SK-N-SH (cell line): ENCODE measurements around the gene TWNK. TPM values are rescaled to one million over a fixed set of nuclear protein-coding genes. Genes with fewer than 3 reads are reported as not detected.

Experiments used
- CTCF ChIA-PET: fragments of 300-600, 350-600 bp; formaldehyde crosslinking; extraction: SDS; loops from one replicate; lab custom pipeline; 2021; lab: Yijun Ruan, JAX
- POLR2A ChIA-PET: fragments of 350-600 bp; sonication (Branson Sonifier 250); formaldehyde crosslinking; extraction: SDS; loops from one replicate; lab custom pipeline; 2020; ENCODE audit warnings: antibody characterized with exemption, inconsistent platforms; lab: Yijun Ruan, JAX
- DNase-seq: peaks from one replicate; pipeline ENCODE4 v3.0.0; 2012
- H2AFZ ChIP-seq: fragments of 200-600 bp; sonication (generic); 2 replicates; pipeline ENCODE4 v1.8.1; 2016; ENCODE audit warnings: antibody characterized with exemption, mild to moderate bottlenecking, low read depth
- H3F3A ChIP-seq: fragments of 200-600 bp; sonication (generic); replicated peaks from 2 replicates; pipeline ENCODE3; 2016; ENCODE audit warnings: antibody characterized with exemption, mild to moderate bottlenecking; ENCODE audit not compliant: insufficient read depth
- H3K27ac ChIP-seq, 2 experiments: fragments of 200-500 bp in 1 of 2; fragments of 200-600 bp in 1 of 2; sonication (Bioruptor generic) in 1 of 2; sonication (generic), shearing (Covaris generic) in 1 of 2; 2 replicates each; pipeline versions ENCODE4 v1.5.1 to v1.6.1; 2014 to 2016; ENCODE audit warnings: low read depth in 2 of 2, inconsistent platforms in 1 of 2, low read length in 1 of 2, mild to moderate bottlenecking in 1 of 2, mixed read lengths in 1 of 2
- H3K27me3 ChIP-seq: fragments of 200-600 bp; sonication (generic), shearing (Covaris generic); 2 replicates; pipeline ENCODE4 v1.6.1; 2016; ENCODE audit warnings: mixed run types; ENCODE audit not compliant: insufficient read depth
- H3K36me3 ChIP-seq, 2 experiments: fragments of 200-500 bp in 1 of 2; fragments of 200-600 bp in 1 of 2; sonication (Bioruptor generic) in 1 of 2; sonication (generic) in 1 of 2; replicated peaks in 1 of 2; 2 replicates each; pipeline versions ENCODE3 to v1.5.1; 2014 to 2016; ENCODE audit warnings: low read length in 1 of 2, mild to moderate bottlenecking in 1 of 2; ENCODE audit not compliant: insufficient read depth in 2 of 2, control insufficient read depth in 1 of 2
- H3K4me1 ChIP-seq, 2 experiments: fragments of 200-500 bp in 1 of 2; fragments of 200-600 bp in 1 of 2; sonication (Bioruptor generic) in 1 of 2; sonication (generic), shearing (Covaris generic) in 1 of 2; 2 replicates each; pipeline versions ENCODE4 v1.5.1 to v1.6.1; 2014 to 2016; ENCODE audit warnings: low read depth in 1 of 2, low read length in 1 of 2, mixed run types in 1 of 2; ENCODE audit not compliant: insufficient read depth in 2 of 2, control insufficient read depth in 1 of 2
- H3K4me2 ChIP-seq: fragments of 200-600 bp; sonication (generic), shearing (Covaris generic); 2 replicates; pipeline ENCODE4 v1.6.1; 2017; ENCODE audit warnings: mixed run types
- H3K4me3 ChIP-seq, 2 experiments: fragments of 200-500 bp in 1 of 2; fragments of 200-600 bp in 1 of 2; sonication (Bioruptor generic) in 1 of 2; sonication (generic), shearing (Covaris generic) in 1 of 2; 2 replicates each; pipeline versions ENCODE4 v1.5.1 to v1.8.1; 2014 to 2016; ENCODE audit warnings: low read depth in 2 of 2, inconsistent platforms in 1 of 2, low read length in 1 of 2, mild to moderate bottlenecking in 1 of 2, mixed read lengths in 1 of 2, moderate library complexity in 1 of 2
- H3K79me2 ChIP-seq: fragments of 200-600 bp; sonication (generic); 2 replicates; pipeline ENCODE4 v1.8.1; 2017; ENCODE audit warnings: mild to moderate bottlenecking; ENCODE audit not compliant: insufficient read depth
- H3K9ac ChIP-seq: fragments of 200-600 bp; sonication (generic); 2 replicates; pipeline ENCODE4 v1.6.1; 2017; ENCODE audit warnings: mixed run types
- H3K9me2 ChIP-seq: fragments of 200-600 bp; sonication (generic); 2 replicates; pipeline ENCODE4 v1.6.1; 2017; ENCODE audit warnings: mixed run types
- H3K9me3 ChIP-seq: fragments of 200-600 bp; sonication (generic); 2 replicates; pipeline ENCODE4 v1.6.1; 2017; ENCODE audit warnings: mixed run types, mild to moderate bottlenecking, moderate library complexity
- H4K20me1 ChIP-seq: fragments of 200-600 bp; sonication (generic); 2 replicates; pipeline ENCODE4 v1.6.1; 2017; ENCODE audit warnings: mild to moderate bottlenecking, mixed run types; ENCODE audit not compliant: insufficient read depth
- ELF1 ChIP-seq: IDR thresholded peaks from 2 replicates; pipeline ENCODE4 v1.4.0; 2012
- EP300 ChIP-seq, 2 experiments: IDR thresholded peaks; 2 replicates each; pipeline versions ENCODE4 v1.4.0 to v1.6.1; 2012; ENCODE audit warnings: borderline replicate concordance in 1 of 2, low read depth in 1 of 2, low read length in 1 of 2
- FOXJ3 ChIP-seq: sonication (generic); formaldehyde crosslinking; IDR thresholded peaks from 2 replicates; pipeline ENCODE4 v1.5.1; 2020; ENCODE audit warnings: mild to moderate bottlenecking, missing genetic modification reagents
- MEF2A ChIP-seq: IDR thresholded peaks from 2 replicates; pipeline ENCODE4 v1.4.0; 2012; ENCODE audit warnings: low read depth, borderline replicate concordance
- NFIC ChIP-seq: IDR thresholded peaks from 2 replicates; pipeline ENCODE4 v1.4.0; 2012; ENCODE audit warnings: borderline replicate concordance
- PBX3 ChIP-seq: IDR thresholded peaks from 2 replicates; pipeline ENCODE4; 2012
- POLR2AphosphoS5 ChIP-seq: IDR thresholded peaks from 2 replicates; pipeline ENCODE4 v1.6.1; 2012; ENCODE audit warnings: low read depth, low read length
- RAD21 ChIP-seq: IDR thresholded peaks from 2 replicates; pipeline ENCODE4 v1.6.1; 2012; ENCODE audit warnings: mild to moderate bottlenecking, low read length
- RCOR1 ChIP-seq: fragments of 150-350 bp; IDR thresholded peaks from 2 replicates; pipeline ENCODE4 v1.6.1; 2017; ENCODE audit warnings: antibody characterized with exemption, low read length
- RFX5 ChIP-seq: IDR thresholded peaks from 2 replicates; pipeline ENCODE4 v1.6.1; 2012; ENCODE audit warnings: mild to moderate bottlenecking, improper control_type of control experiment, low read length
- SIN3A ChIP-seq: IDR thresholded peaks from 2 replicates; pipeline ENCODE4 v1.6.1; 2012; ENCODE audit warnings: low read depth, mild to moderate bottlenecking, low read length, moderate library complexity, borderline replicate concordance
- TEAD4 ChIP-seq: IDR thresholded peaks from 2 replicates; pipeline ENCODE4 v1.4.0; 2012; ENCODE audit warnings: mild to moderate bottlenecking, borderline replicate concordance; ENCODE audit not compliant: insufficient read depth
- YY1 ChIP-seq: IDR thresholded peaks from 2 replicates; pipeline ENCODE4 v1.4.0; 2012; ENCODE audit warnings: low read depth, mild to moderate bottlenecking
- ZBTB33 ChIP-seq: IDR thresholded peaks from 2 replicates; pipeline ENCODE4 v1.4.0; 2012; ENCODE audit warnings: low read depth, borderline replicate concordance
- WGBS: methylation state at CpG from one replicate; pipeline ENCODE4 v1.1.6; 2017; ENCODE audit warnings: low lambda C conversion rate; 5-methylcytosine and 5-hydroxymethylcytosine counted together
- polyA plus RNA-seq, 3 experiments: library from polyadenylated mRNA; depleted of rRNA; stranded (reverse); fragments of >200 nt; gene quantifications; 2 replicates each; pipeline ENCODE4 v1.2.3, GENCODE V29; 2012
- TF ChIP-seq, protein P1 (sequence below): fragments of 150-350 bp; IDR thresholded peaks from 2 replicates; pipeline ENCODE4 v1.6.1; 2016; ENCODE audit warnings: mild to moderate bottlenecking, low read depth, low read length

The TWNK gene
- polyA plus RNA-seq, 1 of the 3 experiments (the other 2 are of a cell fraction) = 16.4 TPM

DNA sequence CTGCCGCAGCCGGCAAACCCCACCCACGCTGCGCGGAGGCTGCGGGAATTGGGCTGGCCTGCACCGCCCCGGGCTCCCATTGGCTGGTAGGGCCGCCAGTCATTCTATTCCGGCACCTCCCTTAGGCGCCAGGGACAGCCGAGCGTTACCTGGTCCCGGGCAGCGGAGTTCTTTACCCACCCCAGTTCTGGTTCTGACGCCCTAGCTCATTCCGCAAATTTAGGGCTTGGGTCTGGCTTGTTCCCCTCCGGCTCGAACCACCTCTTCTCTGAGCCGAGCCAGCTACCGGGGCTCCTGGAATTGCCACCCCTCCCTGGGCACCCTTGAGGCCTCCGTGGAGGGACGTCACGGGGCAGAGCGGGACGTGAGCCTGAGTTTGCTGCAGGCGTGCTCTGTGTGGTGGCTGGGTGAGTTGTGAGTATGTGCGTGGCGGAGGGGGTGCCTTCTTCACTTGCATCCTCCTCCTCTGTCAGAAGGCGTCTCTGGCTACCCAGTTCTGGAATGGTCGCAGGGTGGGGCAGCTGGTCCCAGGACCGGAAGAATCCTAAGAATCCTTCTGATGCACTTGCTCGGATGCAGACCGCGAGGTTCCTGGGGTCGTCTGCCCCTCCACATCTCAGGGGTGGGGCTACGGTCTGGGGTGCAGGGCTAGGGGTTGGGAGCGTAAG is 43.9 kb downstream of the TWNK start, which contains the start of the genes PDZD7 and SFXN3 (continued):
- TF ChIP-seq, protein P1, sequence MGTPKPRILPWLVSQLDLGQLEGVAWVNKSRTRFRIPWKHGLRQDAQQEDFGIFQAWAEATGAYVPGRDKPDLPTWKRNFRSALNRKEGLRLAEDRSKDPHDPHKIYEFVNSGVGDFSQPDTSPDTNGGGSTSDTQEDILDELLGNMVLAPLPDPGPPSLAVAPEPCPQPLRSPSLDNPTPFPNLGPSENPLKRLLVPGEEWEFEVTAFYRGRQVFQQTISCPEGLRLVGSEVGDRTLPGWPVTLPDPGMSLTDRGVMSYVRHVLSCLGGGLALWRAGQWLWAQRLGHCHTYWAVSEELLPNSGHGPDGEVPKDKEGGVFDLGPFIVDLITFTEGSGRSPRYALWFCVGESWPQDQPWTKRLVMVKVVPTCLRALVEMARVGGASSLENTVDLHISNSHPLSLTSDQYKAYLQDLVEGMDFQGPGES = peak; percentile 81

DNA sequence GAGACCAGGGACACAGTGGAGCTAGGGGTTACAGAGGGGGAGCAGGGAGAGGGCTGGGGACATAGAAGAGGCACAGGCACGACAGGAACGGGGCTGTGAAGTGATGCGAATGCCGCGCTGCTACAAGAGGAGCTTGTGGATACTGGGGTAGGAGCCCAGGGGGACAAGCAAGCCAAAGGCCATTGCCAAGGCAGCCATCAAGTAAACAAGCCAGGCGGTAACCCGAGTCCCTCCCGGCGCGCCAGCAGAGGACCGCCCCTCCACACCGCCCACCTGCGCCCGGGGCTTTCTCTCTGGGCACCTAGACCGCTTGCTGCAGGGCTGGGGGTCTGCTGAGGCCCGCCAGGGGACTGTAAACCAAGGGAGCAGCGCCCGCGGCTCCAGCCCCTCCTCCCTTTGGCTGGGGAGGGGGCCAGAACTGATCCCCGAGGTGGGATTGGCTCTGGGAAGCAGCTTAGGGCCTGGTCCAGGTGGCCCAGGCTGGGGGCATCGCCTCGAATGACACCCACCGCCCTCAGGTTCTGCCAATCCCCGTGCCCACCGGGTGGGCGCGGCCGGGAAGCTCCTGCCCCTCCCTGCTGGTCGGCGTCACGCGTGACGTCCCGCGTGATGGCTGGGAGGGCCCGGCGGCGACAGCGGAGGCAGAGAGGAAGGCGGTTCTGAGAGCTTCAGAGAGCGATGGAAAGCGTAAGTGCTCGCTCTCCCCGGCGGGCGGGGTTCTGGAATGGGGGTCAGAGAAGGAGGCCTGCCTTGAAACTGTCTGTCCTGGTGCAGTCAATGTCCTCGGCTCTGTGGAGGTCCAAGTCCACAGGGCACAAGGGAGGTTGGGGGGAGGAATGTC is 44.7 kb downstream of the TWNK start:
- Histone ChIP-seq H3K27me3 (no peaks in the 10 kb centered on the region), H3K9ac (peak overlapping the region; percentile 96), H3K9me2 (no peaks in the 10 kb centered on the region), H3K9me3 (no peaks in the 10 kb centered on the region), H4K20me1 (peaks cover 39% of the 10 kb centered on the region), H3K4me3 (peak overlapping the region; percentile 84 to 98), H3K36me3 (peaks cover 22 to 25% of the 10 kb centered on the region in 2 experiments), H3K79me2 (peaks cover 46% of the 10 kb centered on the region), H3K27ac (peak overlapping the region; percentile 98 to 99), H3K4me2 (peak overlapping the region; percentile 94), H3K4me1 (peaks cover 7 to 40% of the 10 kb centered on the region in 2 experiments; a peak in 2 of 4 replicates), H3F3A (peaks cover 20% of the 10 kb centered on the region), H2AFZ (peak overlapping the region; percentile 81; the same call in 1 of the 2 replicates)
- DNase-seq = peak; percentile 80
- ChIA-PET POLR2A (interaction anchor here (0.7 to 2.7 kb wide), 5 partner anchors 9 to 45 kb away, joined by 3 to 16 read pairs (median 4); partner anchors contain the start of genes LZTS2 and MRPL43), CTCF (interaction anchor here (0.8 to 15.0 kb wide), 14 partner anchors 9 to 143 kb away, joined by 3 to 198 read pairs (median 8); partner anchors contain the start of genes KAZALD1 and LZTS2)
- TF ChIP-seq NFIC (no peak), FOXJ3 (CRISPR knock-in tag) (no peak), RCOR1 (no peak), ELF1 (no peak), EP300 (IDR thresholded peaks at IDR 0.05; ENCODE audit: borderline replicate concordance in 1 of 2, low read depth in 1 of 2, low read length in 1 of 2) (no peak), RAD21 (no peak), TEAD4 (no peak), POLR2AphosphoS5 (0 out of 2 replicates have a peak, but pooled peaks have one; percentile 50), MEF2A (no peak), PBX3 (no peak), ZBTB33 (no peak), YY1 (0 out of 2 replicates have a peak, but pooled peaks have one; percentile 2), SIN3A (no peak; the same call in 1 of the 2 replicates), RFX5 (no peak)
- 2% methylated on average over 22 of the region's 47 CpGs for WGBS
